HG03196 (cell line): ENCODE measurements around the gene SHISAL1.
"Not testable (repeated sequence)": the region's sequence is repeated elsewhere in the genome, so short reads cannot be mapped to it uniquely, and the experiment has no call there.

Experiments used
- ATAC-seq: cut with Tn5 transposase; IDR thresholded peaks from one replicate; pipeline ENCODE4 v1.9.1; 2021; ENCODE audit not compliant: unreplicated experiment

The SHISAL1 gene

DNA sequence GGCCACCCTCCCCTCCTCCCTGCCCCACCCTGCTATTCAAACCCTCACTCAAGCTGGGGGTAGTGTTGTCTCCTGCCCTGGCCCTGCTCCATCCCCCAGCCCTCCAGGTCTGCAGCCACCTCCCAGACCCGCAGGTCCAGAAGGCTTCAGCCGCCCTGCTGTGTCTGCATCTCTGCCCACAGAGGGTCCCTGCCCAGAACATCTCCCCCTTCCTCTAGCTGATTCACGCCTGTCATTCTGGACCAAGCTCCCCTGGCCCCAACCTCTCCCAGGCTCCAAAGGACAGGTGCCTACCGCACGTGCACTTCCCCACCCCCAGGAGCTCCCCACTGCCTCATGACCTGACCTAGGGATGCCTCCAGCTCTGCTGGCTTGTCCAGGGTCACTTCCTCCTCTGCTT lies 16.0 kb upstream of the SHISAL1 start:
- no peak for ATAC-seq

- no peak for ATAC-seq
Measured at GRCh38 chr22:44328326-44328725, 15.6 kb upstream of the SHISAL1 start.

DNA sequence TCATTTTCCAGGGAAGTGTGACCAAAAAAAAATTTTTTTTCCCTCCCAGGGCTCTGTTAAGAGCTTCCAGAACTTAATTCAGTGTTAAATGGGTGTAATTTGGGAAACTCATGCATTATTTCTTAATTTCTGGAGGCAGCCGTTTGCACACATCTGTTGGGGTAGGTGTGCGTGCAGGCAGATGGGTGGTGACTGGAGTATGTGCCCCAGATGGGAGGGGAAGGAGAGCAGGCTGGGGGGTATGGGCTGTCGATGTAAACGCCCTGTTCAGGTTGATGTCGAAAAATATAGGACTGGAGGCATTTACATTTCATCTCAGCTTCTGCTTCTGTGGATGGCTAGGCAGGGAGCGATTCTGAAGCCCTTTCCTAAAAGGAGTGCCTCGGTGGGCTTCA lies 13.7 kb upstream of the SHISAL1 start:
- ATAC-seq = no peak

DNA sequence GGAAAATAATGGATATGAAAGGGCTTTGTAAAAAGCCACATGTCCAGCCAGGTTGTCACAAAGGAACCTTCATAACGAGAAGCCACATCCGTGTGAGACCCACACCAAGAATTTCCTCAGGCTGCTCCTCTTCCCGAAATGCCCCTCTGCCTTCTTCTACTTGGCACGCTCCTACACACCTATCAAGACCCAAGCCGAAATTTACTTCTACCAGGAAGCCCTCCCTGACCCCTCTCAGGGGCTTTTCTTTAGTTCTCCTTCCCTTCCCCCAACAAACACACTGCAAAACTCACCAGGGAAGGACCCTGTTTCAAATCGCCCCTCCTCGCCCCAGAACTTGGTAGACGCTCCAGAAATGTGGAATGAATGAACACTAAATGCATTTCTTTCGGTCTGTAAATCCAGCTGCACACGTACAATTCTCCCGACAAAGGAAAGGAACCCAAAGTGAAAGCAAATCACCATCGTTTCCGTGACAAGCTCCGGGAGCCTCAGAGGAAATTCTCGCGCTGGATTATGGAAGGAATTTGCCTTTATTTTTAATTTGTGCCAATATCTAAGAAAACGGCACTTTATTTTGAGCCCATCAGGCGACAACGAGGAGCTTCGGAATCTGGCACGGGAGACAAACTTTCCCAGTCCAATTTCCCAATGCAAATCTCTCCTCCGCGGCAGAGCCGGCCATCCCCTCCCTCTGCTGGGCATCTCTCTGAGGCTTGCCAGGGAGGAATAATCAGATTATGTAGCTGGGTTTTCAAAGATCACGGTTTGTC lies 13.2 kb upstream of the SHISAL1 start:
- ATAC-seq = no peak

DNA sequence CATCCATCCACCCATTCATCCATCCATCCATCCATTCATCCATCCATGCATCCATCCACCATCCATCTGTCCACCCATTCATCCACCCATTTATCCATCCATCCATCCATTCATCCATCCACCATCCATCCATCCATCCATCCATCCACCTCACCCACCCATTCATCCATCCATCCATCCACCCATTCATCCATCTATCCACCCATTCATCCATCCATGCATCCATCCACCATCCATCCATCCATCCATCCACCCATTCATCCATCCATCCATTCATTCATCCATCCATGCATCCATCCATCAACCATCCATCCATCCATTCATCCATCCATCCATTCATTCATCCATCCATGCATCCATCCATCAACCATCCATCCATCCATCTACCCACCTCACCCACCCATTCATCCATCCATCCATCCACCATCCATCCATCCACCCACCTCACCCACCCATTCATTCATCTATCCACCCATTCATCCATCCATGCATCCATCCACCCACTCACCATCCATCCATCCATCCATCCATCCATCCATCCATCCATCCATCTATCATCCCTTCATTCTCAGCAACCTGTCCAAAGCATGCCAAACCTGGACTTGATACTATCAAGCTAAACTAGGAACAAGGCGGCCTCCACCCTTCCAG lies 10.5 kb upstream of the SHISAL1 start:
- ATAC-seq = not testable (repeated sequence)

DNA sequence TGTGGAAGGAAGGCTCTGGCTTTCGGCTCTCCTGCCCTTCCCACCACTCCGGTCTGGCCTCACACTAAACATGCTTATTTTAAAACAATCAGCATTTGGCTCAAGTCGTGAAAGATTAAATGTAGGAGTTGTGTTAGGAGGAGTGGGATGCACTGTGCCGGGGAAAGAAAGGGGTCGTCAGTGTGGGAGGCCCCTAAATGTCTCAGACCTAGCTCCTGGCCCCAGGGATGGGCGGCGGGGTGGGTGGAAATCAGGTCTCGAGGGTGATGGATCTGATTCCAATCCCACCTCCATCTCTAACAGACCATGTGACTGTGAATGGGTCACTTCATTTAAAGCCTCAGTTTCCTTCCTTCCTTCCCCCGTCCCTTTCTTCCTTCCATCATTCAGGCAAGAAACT lies 6.9 kb upstream of the SHISAL1 start:
- ATAC-seq = no peak

GRCh38 chr22:44318751-44319150 lies 6.0 kb upstream of the SHISAL1 start:
- no peak for ATAC-seq

GRCh38 chr22:44317886-44318637 lies 5.3 kb upstream of the SHISAL1 start:
- ATAC-seq = no peak

DNA sequence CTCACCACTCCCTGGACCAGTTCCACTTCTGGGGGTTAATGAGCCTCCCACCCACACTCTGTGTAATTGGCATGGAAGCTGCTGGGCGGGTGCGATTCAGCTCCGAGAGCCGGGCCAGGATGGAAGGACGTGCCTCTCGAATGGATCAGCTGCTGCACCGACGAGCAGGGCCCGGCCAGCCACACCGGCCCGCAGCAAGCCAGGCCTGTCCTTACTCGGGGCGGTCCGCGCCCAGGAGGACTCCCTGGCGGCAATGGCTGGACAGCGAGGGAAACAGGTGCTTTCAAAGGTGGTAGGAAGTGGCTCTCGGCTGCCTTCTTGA lies 4.3 kb upstream of the SHISAL1 start:
- ATAC-seq = no peak

- no peak for ATAC-seq
Measured at GRCh38 chr22:44316393-44317122, 3.8 kb upstream of the SHISAL1 start.

GRCh38 chr22:44314425-44315067 lies 1.8 kb upstream of the SHISAL1 start:
- ATAC-seq = no peak

GRCh38 chr22:44313385-44314006 lies 745 bp upstream of the SHISAL1 start:
- ATAC-seq = no peak

DNA sequence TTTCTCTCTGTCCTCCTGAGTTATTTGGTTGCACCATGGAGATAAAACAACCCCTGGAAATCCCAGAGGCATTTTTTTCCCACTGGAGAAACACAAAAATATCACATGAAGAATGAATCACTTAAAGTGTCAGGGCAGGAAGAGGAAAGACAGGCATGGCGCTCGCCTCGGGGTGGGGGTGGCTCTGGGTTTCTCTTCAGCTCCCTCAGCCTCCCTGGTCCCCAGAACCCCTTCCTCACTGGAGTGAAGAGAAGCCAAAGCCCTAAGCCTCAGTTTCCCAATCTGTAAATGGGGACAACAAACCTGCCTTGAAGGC lies 938 bp downstream of the SHISAL1 start:
- ATAC-seq = no peak

GRCh38 chr22:44311104-44311854 lies 1.5 kb downstream of the SHISAL1 start:
- no peak for ATAC-seq

- ATAC-seq = no peak
Measured at GRCh38 chr22:44309647-44310046, 3.1 kb downstream of the SHISAL1 start.

DNA sequence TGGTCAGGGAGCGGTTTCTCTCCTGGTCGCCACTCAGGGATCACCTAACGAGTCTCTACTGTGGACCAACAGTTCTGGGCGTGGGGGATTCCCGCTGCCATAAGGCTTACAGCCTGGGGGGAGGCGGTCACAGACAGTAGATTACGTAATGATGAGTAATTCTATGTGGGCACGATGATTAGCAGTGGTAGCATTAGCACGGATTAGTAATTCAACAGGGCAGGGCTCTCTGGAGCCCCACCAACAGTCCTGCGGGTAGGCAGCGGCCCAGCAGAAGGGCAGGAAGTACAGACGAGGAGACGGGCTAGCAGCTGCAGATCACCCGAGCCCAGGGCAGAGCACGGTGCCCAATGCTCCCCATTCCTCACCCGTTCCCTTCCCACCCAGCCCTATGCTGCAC lies 3.6 kb downstream of the SHISAL1 start:
- ATAC-seq = no peak

DNA sequence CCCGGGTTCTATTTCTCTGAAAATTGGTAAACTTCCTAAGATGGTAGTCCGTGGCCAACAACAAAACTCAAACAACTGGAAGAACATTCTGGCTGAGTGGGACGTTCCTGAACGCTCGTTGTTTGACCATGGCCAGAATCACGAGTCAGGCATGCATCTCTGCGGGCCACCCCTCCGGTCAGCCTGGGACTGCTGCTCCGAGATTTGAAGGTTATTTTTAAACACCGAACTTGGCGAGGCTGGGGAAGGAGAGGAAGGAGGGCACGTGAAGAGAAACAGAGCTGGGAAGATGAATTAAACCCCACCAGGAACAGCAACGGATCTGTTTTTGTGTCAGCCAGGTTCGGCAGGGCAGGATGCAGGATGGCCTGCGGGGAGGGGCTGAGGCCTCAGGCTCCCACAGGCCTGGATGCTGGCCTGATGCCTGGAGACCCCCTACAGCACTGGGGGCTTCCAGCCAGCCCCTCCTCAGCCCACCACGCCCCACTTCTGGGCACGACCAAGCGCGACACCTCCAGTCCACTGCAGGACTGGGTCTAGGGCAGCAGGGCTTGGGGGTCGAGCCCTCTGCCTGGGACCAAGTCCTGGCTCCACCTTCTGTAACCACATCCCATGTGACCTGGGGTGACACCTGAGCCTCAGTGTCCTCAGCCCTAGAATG lies 5.1 kb downstream of the SHISAL1 start:
- ATAC-seq = no peak

DNA sequence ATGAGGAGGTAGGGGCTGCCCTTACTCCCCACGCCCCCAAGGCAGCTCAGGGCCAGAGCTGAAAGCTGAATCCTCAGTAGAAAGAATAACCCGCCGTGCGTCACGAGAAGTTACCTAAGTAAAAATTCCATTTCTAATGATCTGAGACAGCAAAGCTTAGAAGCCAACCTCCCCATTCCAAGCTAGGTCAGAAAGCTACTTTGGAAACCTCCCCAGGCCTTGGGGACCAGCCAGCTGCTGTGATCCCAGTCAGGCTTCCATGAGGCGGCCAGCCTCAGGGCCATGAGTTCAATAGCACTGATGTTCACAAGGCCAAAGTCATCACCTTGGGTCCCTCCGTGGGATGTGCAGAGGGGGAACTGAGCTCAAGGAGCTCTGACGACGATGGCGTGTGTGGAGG lies 6.9 kb downstream of the SHISAL1 start:
- ATAC-seq = no peak

DNA sequence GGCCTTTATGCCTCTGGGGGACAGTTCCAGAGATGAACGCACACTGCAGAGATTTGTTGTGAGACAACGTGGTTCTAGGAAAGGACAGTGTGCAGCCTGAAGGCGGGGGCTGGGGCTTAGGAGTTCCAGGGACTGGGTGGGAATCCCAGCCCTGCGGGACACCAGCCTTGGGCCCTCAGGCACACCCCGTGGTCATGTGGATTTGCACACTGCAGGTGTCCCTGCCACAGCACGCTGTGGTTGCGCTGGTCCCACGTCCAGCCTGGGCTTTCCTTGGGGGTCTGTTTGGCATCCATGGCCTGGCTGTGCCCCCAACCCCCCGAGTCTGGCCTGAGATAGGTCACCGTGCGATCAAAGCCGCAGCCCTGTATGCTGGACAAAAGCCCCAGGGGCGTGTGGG lies 7.3 kb downstream of the SHISAL1 start:
- ATAC-seq = no peak

DNA sequence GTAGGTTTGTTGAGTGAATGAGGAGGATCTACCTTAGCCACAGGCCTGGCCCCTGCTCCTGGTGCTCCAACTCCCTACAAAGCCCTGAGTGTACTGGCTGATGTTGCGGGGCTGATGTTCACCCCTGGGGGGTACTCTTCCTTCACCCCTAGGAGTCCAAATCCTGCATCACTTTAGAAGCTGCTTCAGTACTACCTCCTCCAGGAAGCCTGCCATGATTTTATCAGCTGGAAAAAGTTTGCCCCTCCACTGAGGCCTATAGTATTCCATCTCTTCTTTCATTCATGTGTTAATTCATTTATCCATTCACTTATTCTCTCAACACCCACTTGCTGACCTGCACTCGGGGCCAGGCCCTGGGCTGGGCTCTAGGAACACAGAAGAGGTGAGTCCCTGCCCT lies 7.8 kb downstream of the SHISAL1 start:
- no peak for ATAC-seq
